Astrocyte of the spinal cord (primary cell): Measurements from ENCODE around the gene CAMK2B.

ENCODE experiments used
- DNase-seq: peaks from one replicate; pipeline ENCODE4 v3.0.0; 2011; ENCODE audit warnings: low read depth, low spot score
- H3K4me3 ChIP-seq: 2 replicates; pipeline ENCODE4 v1.5.1; 2011; ENCODE audit warnings: low read depth, mild to moderate bottlenecking, low read length, moderate library complexity
- in situ Hi-C: cut with HindIII; loops from 2 replicates; pipeline ENCODE4 v1.10.0; 2017; ENCODE audit warnings: low sequenced_read_pairs
- TF ChIP-seq, protein P1 (sequence below): IDR thresholded peaks from 2 replicates; pipeline ENCODE4 v1.5.1; 2012; ENCODE audit warnings: low read depth, mild to moderate bottlenecking, low read length, inconsistent platforms

Gene CAMK2B

DNA sequence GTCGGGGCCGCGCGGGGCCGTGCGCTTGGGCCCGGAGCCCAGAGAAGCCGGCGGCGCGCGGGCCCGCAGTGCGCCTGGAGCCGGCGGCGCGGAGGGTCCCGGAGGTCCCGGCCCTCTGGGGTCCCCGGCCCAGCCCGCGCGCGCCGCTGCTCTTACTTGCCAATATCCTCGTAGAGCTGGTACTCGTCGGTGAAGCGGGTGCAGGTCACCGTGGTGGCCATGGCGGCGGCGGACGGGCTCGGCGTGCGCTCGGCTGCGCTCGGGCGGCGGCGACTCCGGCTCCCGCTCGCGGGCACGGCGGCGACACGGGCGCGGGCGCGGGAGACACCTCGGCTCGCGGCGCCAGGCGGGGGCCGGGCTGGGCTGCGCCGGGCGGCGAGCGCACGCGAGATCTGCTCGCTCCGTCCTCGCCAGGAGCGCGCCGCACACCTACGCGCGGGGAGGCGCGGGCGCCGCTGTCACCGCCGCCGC is at the start of gene CAMK2B:
TSS of gene CAMK2B (minus strand) at position 394 of the 471 bp plus-strand sequence. CDS start at position 221, 173 bp downstream.
- DNase-seq, result no peak
- TF ChIP-seq, protein P1, sequence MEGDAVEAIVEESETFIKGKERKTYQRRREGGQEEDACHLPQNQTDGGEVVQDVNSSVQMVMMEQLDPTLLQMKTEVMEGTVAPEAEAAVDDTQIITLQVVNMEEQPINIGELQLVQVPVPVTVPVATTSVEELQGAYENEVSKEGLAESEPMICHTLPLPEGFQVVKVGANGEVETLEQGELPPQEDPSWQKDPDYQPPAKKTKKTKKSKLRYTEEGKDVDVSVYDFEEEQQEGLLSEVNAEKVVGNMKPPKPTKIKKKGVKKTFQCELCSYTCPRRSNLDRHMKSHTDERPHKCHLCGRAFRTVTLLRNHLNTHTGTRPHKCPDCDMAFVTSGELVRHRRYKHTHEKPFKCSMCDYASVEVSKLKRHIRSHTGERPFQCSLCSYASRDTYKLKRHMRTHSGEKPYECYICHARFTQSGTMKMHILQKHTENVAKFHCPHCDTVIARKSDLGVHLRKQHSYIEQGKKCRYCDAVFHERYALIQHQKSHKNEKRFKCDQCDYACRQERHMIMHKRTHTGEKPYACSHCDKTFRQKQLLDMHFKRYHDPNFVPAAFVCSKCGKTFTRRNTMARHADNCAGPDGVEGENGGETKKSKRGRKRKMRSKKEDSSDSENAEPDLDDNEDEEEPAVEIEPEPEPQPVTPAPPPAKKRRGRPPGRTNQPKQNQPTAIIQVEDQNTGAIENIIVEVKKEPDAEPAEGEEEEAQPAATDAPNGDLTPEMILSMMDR, result no peak
- in situ Hi-C loops, result no loop called here
- no peak within 1 kb of the TSS for H3K4me3 ChIP-seq

DNA sequence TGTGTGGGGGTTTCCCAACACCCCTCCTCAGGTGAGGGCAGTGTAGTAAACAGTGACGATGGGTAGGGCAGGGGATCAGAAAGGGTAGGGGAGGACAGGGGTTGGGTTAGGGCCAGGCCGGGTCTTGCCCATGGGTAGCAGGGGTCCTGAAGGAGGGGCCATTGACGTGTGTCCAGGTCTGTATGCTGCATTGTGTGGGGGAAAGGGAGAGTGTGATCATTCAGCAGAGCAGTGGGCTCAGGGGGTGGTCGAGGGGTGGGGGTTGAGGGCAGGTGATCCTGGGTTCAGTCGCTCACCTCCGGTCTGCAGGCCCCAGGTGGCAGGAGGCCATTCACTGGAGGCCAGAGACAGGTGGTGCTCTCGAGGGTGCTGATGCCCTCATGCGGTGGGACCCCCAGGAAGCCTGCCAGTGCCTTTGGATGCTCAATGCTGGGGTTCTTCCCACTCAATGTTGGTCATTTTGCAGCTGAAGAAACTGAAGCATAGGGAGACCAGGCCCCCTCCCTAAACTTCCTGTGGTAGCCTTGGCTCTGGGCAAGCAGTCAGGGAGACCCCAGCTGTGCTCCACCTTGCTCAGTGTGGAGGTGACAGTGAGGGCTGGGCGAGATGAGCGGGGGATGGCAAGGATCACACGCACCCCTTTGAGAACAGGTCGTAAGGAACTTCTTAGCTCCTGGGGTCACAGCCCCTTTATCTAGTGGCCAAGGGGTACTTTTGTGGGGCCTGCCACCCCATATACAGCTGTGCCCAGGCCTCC is 48.8 kb upstream of the CAMK2B start:
- DNase-seq, result no peak
- in situ Hi-C loops, result no loop called here
- TF ChIP-seq, protein P1, result no peak
- H3K4me3 ChIP-seq, result no peak overlapping the region

DNA sequence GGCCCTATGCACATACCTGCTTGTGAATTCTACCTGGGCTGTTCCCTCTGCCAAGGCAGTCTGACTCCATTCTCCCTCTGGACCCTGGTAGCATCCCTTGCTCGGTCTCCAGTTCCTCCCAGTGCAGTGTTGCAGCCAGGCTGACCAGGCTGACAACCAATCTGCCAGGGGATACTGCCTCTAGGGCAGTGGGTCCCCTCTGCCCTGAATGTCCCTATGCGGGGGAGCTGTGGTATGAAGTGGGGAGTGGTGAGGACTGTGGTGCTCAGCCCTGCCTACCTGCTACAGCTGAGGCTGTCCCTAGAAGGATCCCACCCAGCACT is 48.0 kb upstream of the CAMK2B start:
- TF ChIP-seq, protein P1, result no peak
- in situ Hi-C loops, result no loop called here
- no peak overlapping the region for H3K4me3 ChIP-seq
- no peak for DNase-seq

DNA sequence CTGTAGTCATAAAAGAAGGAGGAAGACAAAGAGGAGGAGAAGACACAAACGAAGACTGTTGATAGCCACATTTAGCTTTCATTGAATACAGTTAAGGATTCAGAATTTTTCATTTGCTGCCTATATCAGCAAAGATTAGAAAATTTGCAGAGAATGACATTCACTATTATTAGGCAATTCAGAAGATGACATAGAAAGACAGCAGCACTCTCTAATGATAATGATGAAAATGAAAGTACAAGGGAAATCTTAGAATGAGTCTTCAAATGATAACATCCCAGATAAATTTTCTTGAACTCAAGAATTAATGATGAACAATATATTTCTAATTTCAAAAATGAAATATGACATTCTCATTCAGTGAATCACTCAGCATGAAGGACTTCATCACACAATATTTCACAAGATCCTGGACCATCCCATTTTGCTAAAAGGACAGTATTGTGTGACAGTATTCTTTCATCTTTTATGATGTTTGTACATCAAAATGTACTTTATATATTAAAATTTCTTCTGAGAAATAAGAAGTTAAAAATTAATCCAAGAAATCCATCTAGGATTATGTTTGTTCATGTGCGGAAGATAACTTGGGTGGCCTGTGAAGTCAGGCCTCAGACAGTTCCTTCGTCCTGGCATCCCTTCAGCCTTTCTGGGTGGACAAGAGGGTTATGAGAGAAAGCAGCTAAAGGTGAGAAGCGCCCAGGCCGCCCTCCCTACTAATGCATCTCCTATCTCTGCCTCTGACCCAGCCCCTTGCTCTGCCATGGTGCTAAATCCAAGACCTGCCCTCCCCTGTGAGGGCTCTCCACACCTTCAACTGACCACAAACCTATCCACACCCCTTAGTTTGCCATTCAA is 47.4 kb upstream of the CAMK2B start:
- in situ Hi-C loops, result no loop called here
- TF ChIP-seq, protein P1, result no peak
- no peak overlapping the region for H3K4me3 ChIP-seq
- DNase-seq, result no peak

DNA sequence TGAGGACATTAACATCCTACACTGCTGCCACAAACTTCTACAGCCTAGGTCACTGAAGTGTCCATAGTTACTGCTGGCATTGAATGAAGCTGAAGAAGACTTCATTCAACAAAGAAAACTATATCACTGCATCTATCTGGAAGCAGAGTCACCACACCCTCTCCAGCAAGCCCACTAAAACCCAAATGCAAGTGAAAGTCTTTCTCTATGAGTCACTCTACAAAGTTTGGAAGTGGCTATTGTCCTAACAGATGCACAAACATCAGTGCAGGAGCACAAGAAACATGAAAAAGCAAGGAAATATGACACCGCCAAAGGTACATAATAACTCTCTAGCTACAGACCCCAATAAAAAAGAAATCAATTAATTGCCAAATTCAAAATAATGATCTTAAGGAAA is 43.5 kb upstream of the CAMK2B start:
- TF ChIP-seq, protein P1, result no peak
- in situ Hi-C loops, result no loop called here
- H3K4me3 ChIP-seq, result no peak overlapping the region
- no peak for DNase-seq

DNA sequence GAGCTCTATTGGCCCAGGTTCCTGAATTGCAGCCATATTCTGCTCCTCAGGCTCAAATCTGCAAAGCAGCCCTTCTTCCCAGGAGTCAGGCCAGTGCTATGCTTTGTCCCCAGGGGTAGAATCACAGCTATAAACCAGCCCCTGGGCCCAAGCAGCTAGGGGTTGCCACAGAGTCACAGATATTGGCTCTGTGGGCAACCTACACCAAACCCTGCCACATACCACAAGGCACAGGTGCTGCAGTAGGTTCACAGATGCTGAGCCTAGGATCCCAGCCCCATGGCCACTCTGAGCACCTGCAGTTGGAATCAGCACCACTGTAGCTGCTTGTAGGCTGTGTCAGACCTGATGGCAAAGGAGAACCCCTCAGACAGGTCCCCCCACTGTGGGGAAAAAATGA is 43.1 kb upstream of the CAMK2B start:
- DNase-seq, result no peak
- no peak overlapping the region for H3K4me3 ChIP-seq
- TF ChIP-seq, protein P1, result no peak
- in situ Hi-C loops, result no loop called here
